Measurements from ENCODE around the gene CHL1. TPM values are rescaled to one million over a fixed set of nuclear protein-coding genes. Genes with fewer than 3 reads are reported as not detected.

The CHL1 gene
- total and polyA plus RNA-seq, 8 donors: 0.23 to 3.4 (median 2.0) TPM

- Histone ChIP-seq H3K27ac (no peak overlapping the region), H3K9me3 (no peaks in the 10 kb centered on the region), H3K4me3 (no peak overlapping the region), H3K36me3 (no peaks in the 10 kb centered on the region), H3K4me1 (no peaks in the 10 kb centered on the region), H3K27me3 (no peaks in the 10 kb centered on the region)
- no peak for TF ChIP-seq CTCF (IDR thresholded peaks at IDR 0.05)
- no peak for DNase-seq
- intact Hi-C loops (cut with DNase I): no loop called here
- no peak for ATAC-seq
- 71 to 83% methylated on average over 2 of the region's 2 CpGs for WGBS, 2 donors
- no peak for FAIRE-seq
Observed at GRCh38 chr3:260898-261297, 64.3 kb downstream of the CHL1 start.

GRCh38 chr3:263393-263792, 66.8 kb downstream of the CHL1 start:
- no peak for TF ChIP-seq CTCF (IDR thresholded peaks at IDR 0.05)
- Histone ChIP-seq H3K36me3 (no peaks in the 10 kb centered on the region), H3K4me3 (no peak overlapping the region), H3K27me3 (no peaks in the 10 kb centered on the region), H3K9me3 (no peaks in the 10 kb centered on the region), H3K27ac (no peak overlapping the region), H3K4me1 (no peaks in the 10 kb centered on the region)
- no peak for ATAC-seq
- no peak for DNase-seq
- FAIRE-seq: no peak
- 73 to 77% methylated on average over 4 of the region's 4 CpGs for WGBS, 2 donors
- intact Hi-C loops (cut with DNase I): no loop called here

GRCh38 chr3:264394-265156, 68.0 kb downstream of the CHL1 start:
- Histone ChIP-seq H3K4me1 (no peaks in the 10 kb centered on the region), H3K4me3 (no peak overlapping the region), H3K27ac (peak overlapping the region in 1 of 4 donors; percentile 6), H3K27me3 (no peaks in the 10 kb centered on the region), H3K9me3 (no peaks in the 10 kb centered on the region), H3K36me3 (no peaks in the 10 kb centered on the region)
- DNase-seq (no peak), ATAC-seq (peak; percentile 50 to 85 (median 81)), FAIRE-seq (no peak)
- WGBS, 2 donors: 39 to 48% methylated on average over 9 of the region's 9 CpGs
- TF ChIP-seq CTCF (IDR thresholded peaks at IDR 0.05): no peak
- intact Hi-C loops (cut with DNase I): no loop called here

- no peak for FAIRE-seq
- intact Hi-C loops (cut with DNase I): no loop called here
- Histone ChIP-seq H3K4me3 (no peak overlapping the region), H3K4me1 (no peaks in the 10 kb centered on the region), H3K9me3 (no peaks in the 10 kb centered on the region), H3K27me3 (no peaks in the 10 kb centered on the region), H3K27ac (no peak overlapping the region), H3K36me3 (no peaks in the 10 kb centered on the region)
- ATAC-seq: no peak
- DNase-seq: no peak
- TF ChIP-seq CTCF (IDR thresholded peaks at IDR 0.05): no peak
- 89 to 97% methylated on average over 1 of the region's 1 CpG for WGBS, 2 donors
Observed at GRCh38 chr3:267101-267500, 70.5 kb downstream of the CHL1 start.

GRCh38 chr3:270688-271087, 74.1 kb downstream of the CHL1 start:
- no peak for FAIRE-seq
- 87% methylated on average over 2 of the region's 2 CpGs for WGBS, 2 donors
- H3K27me3 ChIP-seq: no peaks in the 10 kb centered on the region
- no peak for DNase-seq
- intact Hi-C loops (cut with DNase I): no loop called here
- ATAC-seq: no peak
- no peak overlapping the region for H3K27ac ChIP-seq
- H3K4me1 ChIP-seq: no peaks in the 10 kb centered on the region
- H3K36me3 ChIP-seq: no peaks in the 10 kb centered on the region
- no peak overlapping the region for H3K4me3 ChIP-seq
- no peaks in the 10 kb centered on the region for H3K9me3 ChIP-seq
- TF ChIP-seq CTCF (IDR thresholded peaks at IDR 0.05): no peak
